Right lobe of liver (tissue), 4 donors: ENCODE data around the gene SLC39A10.

Experiments
- POLR2A ChIP-seq: fragments of 450-650 bp; IDR thresholded peaks from one replicate; pipeline ENCODE4 v1.6.1; 2017; ENCODE audit warnings: antibody characterized with exemption, mild to moderate bottlenecking
- TF ChIP-seq, protein P1 (sequence below), 4 donors: fragments of 200-600 bp in 3 of 4; fragments of 450-650 bp in 1 of 4; IDR thresholded peaks; one replicate each; pipeline versions ENCODE4 v1.5.1 to v1.8.0; 2016 to 2022; ENCODE audit warnings: antibody characterized with exemption in 4 of 4, mild to moderate bottlenecking in 2 of 4
- donor health status: DM: no; HTN: no; CAD: no.
- donor health status: DM: no; HTN: no; CAD: no.
- donor health status: DM: no; HTN: yes; CAD: no.

- TF ChIP-seq POLR2A, result no peak
- TF ChIP-seq, protein P1, sequence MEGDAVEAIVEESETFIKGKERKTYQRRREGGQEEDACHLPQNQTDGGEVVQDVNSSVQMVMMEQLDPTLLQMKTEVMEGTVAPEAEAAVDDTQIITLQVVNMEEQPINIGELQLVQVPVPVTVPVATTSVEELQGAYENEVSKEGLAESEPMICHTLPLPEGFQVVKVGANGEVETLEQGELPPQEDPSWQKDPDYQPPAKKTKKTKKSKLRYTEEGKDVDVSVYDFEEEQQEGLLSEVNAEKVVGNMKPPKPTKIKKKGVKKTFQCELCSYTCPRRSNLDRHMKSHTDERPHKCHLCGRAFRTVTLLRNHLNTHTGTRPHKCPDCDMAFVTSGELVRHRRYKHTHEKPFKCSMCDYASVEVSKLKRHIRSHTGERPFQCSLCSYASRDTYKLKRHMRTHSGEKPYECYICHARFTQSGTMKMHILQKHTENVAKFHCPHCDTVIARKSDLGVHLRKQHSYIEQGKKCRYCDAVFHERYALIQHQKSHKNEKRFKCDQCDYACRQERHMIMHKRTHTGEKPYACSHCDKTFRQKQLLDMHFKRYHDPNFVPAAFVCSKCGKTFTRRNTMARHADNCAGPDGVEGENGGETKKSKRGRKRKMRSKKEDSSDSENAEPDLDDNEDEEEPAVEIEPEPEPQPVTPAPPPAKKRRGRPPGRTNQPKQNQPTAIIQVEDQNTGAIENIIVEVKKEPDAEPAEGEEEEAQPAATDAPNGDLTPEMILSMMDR (IDR thresholded peaks at IDR 0.05), result no peak
Observed at GRCh38 chr2:195766691-195767090, 109.7 kb downstream of the SLC39A10 start.
